ENCODE results near the gene CDIP1. TPM values are rescaled to one million over a fixed set of nuclear protein-coding genes. Genes with fewer than 3 reads are reported as not detected.

The CDIP1 gene
- total and polyA plus RNA-seq, 10 of the 15 experiments (the other 5 are each of a cell fraction or from before 2014, with no cell fraction given), result 6.1 to 32.4 (median 13.6) TPM

DNA sequence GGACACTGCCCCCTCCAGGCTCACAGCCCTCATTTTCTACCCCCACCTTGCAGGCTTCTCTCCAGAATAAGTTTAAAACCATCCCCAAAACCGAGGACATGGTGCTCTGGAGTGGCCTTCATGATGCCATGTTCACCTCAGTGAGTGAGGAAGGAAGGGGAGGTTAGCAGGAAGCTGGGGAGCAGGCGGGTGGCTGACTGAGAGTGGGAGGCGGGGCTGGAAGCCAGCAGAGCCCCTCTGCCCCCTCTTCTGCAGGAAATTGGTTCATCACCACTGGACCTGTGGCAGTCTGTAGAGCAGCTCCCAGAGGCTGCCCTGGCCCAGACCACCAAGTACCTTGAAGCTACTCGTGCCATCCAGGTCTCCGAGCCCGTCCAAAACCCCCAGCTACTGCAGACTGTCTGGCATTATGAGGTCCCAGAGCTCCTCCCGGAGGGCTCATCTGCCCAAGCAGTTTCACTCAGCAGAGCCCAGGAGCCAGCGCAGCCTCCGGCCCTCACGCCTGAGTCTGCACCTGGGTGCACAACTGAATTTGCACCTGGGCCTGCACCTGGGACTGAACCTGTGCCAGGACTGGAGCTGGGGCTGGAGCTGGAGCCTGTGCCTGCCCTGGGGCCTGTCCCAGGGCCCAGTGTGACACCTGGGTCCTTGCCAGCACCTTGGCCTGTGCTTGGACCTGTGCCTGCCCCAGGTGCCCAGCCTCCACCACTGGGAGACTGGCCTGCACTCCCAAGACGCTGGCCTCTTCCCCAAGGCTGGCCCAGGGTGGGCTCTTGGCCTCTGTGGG lies 36.5 kb upstream of the CDIP1 start (continued):
- TF ChIP-seq, protein P1, sequence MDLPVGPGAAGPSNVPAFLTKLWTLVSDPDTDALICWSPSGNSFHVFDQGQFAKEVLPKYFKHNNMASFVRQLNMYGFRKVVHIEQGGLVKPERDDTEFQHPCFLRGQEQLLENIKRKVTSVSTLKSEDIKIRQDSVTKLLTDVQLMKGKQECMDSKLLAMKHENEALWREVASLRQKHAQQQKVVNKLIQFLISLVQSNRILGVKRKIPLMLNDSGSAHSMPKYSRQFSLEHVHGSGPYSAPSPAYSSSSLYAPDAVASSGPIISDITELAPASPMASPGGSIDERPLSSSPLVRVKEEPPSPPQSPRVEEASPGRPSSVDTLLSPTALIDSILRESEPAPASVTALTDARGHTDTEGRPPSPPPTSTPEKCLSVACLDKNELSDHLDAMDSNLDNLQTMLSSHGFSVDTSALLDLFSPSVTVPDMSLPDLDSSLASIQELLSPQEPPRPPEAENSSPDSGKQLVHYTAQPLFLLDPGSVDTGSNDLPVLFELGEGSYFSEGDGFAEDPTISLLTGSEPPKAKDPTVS (IDR thresholded peaks at IDR 0.05; ENCODE audit: low read depth, low read length), result no peak
- TF ChIP-seq NFYA (IDR thresholded peaks at IDR 0.05; ENCODE audit: borderline replicate concordance, low read depth, low read length) (no peak), POLR2AphosphoS2 (IDR thresholded peaks at IDR 0.05; ENCODE audit: low read depth, low read length) (no peak), NFIC (IDR thresholded peaks at IDR 0.05; ENCODE audit: low read depth, low read length) (no peak), ZNF687 (IDR thresholded peaks at IDR 0.05) (no peak), ZNF217 (IDR thresholded peaks at IDR 0.05) (no peak), YY1 (IDR thresholded peaks at IDR 0.05; ENCODE audit: low read depth, low read length) (no peak), CBX3 (IDR thresholded peaks at IDR 0.05; ENCODE audit: borderline replicate concordance, low read depth) (no peak), CHD1 (IDR thresholded peaks at IDR 0.05; ENCODE audit: low read depth, low read length) (no peak), KAT2A (conservative IDR thresholded peaks at IDR 0.05; ENCODE audit: control insufficient read depth, low read depth, low read length) (no peak), SUPT20H (IDR thresholded peaks at IDR 0.05; ENCODE audit: borderline replicate concordance, control insufficient read depth, low read depth, low read length) (no peak)
- TF ChIP-seq, protein P2, sequence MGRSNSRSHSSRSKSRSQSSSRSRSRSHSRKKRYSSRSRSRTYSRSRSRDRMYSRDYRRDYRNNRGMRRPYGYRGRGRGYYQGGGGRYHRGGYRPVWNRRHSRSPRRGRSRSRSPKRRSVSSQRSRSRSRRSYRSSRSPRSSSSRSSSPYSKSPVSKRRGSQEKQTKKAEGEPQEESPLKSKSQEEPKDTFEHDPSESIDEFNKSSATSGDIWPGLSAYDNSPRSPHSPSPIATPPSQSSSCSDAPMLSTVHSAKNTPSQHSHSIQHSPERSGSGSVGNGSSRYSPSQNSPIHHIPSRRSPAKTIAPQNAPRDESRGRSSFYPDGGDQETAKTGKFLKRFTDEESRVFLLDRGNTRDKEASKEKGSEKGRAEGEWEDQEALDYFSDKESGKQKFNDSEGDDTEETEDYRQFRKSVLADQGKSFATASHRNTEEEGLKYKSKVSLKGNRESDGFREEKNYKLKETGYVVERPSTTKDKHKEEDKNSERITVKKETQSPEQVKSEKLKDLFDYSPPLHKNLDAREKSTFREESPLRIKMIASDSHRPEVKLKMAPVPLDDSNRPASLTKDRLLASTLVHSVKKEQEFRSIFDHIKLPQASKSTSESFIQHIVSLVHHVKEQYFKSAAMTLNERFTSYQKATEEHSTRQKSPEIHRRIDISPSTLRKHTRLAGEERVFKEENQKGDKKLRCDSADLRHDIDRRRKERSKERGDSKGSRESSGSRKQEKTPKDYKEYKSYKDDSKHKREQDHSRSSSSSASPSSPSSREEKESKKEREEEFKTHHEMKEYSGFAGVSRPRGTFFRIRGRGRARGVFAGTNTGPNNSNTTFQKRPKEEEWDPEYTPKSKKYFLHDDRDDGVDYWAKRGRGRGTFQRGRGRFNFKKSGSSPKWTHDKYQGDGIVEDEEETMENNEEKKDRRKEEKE (IDR thresholded peaks at IDR 0.05), result no peak
- TF ChIP-seq, protein P3, sequence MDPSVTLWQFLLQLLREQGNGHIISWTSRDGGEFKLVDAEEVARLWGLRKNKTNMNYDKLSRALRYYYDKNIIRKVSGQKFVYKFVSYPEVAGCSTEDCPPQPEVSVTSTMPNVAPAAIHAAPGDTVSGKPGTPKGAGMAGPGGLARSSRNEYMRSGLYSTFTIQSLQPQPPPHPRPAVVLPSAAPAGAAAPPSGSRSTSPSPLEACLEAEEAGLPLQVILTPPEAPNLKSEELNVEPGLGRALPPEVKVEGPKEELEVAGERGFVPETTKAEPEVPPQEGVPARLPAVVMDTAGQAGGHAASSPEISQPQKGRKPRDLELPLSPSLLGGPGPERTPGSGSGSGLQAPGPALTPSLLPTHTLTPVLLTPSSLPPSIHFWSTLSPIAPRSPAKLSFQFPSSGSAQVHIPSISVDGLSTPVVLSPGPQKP (IDR thresholded peaks at IDR 0.05; ENCODE audit: low read depth, low read length), result no peak

Data from GM12878 (cell line).